Body of pancreas (tissue), 4 donors: Measurements from ENCODE around the gene SYVN1. TPM values are rescaled to one million over a fixed set of nuclear protein-coding genes. Genes with fewer than 3 reads are reported as not detected.
A peak's percentile ranks its signal among the peaks of the same experiment; 100 is the strongest.

Experiments used
- ATAC-seq: fragments of 150-250 bp; one replicate; pipeline ENCODE4 v1.9.1; 2016
- DNase-seq, 4 donors: peaks; one replicate each; pipeline ENCODE4 v3.0.0-alpha.2; 2019
- H3K27ac ChIP-seq, 4 donors: fragments of 200-600 bp; sonication (generic); 1 replicate in 3 of 4; 2 replicates in 1 of 4; pipeline versions ENCODE4 v1.5.1 to v1.6.1; 2016 to 2019; ENCODE audit warnings: mild to moderate bottlenecking in 1 of 4, mixed read lengths in 1 of 4, moderate library complexity in 1 of 4
- H3K27me3 ChIP-seq, 2 donors: fragments of 200-600 bp; sonication (generic); one replicate each; pipeline ENCODE4 v1.6.0; 2016; ENCODE audit warnings: mild to moderate bottlenecking in 1 of 2
- H3K36me3 ChIP-seq, 2 donors: fragments of 200-600 bp; sonication (generic); replicated peaks in 1 of 2; 2 replicates each; pipeline ENCODE4 v1.5.1; 2016; ENCODE audit warnings: low read depth in 2 of 2; ENCODE audit not compliant: insufficient read depth in 1 of 2
- H3K4me1 ChIP-seq: fragments of 200-600 bp; sonication (generic); one replicate; pipeline ENCODE4 v1.6.0; 2016
- H3K4me3 ChIP-seq, 2 donors: fragments of 200-600 bp; sonication (generic); 1 replicate in 1 of 2; 2 replicates in 1 of 2; pipeline ENCODE4 v1.5.1; 2016 to 2019
- H3K9me3 ChIP-seq, 3 donors: fragments of 200-600 bp; sonication (generic); 1 replicate in 2 of 3; 2 replicates in 1 of 3; pipeline ENCODE4 v1.5.1; 2016
- CTCF ChIP-seq, 7 experiments: fragments of 450-650 bp in 4 of 7; fragments of 200-600 bp in 3 of 7; sonication (generic) in 3 of 7; IDR thresholded peaks; one replicate each; pipeline ENCODE4 v1.5.1; 2016 to 2019; ENCODE audit warnings: antibody characterized with exemption in 7 of 7
- POLR2A ChIP-seq, 3 donors: fragments of 450-650 bp; IDR thresholded peaks; one replicate each; pipeline ENCODE4 v1.6.1; 2016; ENCODE audit warnings: antibody characterized with exemption in 3 of 3, mild to moderate bottlenecking in 2 of 3
- WGBS, 2 donors: methylation state at CpG; one replicate each; pipeline ENCODE4 v1.1.5; 2017; 5-methylcytosine and 5-hydroxymethylcytosine counted together
- intact Hi-C: fragments of 100-400 bp; cut with DNase I; formaldehyde crosslinking; loops from one replicate; pipeline ENCODE4 v1.15.1; 2023
- total RNA-seq, 2 donors: library from RNA; depleted of rRNA; stranded (reverse); fragments of >200 nt; gene quantifications; one replicate each; pipeline ENCODE4 v1.1.0, GENCODE V29; 2016

The SYVN1 gene
- total RNA-seq, 2 donors from 2014 or later = 41.0 to 97.2 TPM

- intact Hi-C loops = no loop called here
- ATAC-seq = no peak
- no peak overlapping the region for H3K4me3 ChIP-seq
- WGBS, 2 donors = 91 to 92% methylated on average over 6 to 15 of the region's 15 CpGs
- H3K27me3 ChIP-seq = no peaks in the 10 kb centered on the region
- H3K4me1 ChIP-seq = peaks cover 17% of the 10 kb centered on the region
- TF ChIP-seq CTCF (IDR thresholded peaks at IDR 0.05) (no peak), POLR2A (IDR thresholded peaks at IDR 0.05) (no peak)
- H3K36me3 ChIP-seq = peaks cover 0 to 21% of the 10 kb centered on the region in 2 donors
- H3K9me3 ChIP-seq = no peaks in the 10 kb centered on the region
- no peak for DNase-seq
- no peak overlapping the region for H3K27ac ChIP-seq
Measured at GRCh38 chr11:65087827-65088226, 46.5 kb downstream of the SYVN1 start.

GRCh38 chr11:65087216-65087615 lies 47.1 kb downstream of the SYVN1 start:
- Histone ChIP-seq H3K4me3 (no peak overlapping the region), H3K27me3 (no peaks in the 10 kb centered on the region), H3K27ac (no peak overlapping the region), H3K36me3 (peaks cover 0 to 21% of the 10 kb centered on the region in 2 donors), H3K9me3 (no peaks in the 10 kb centered on the region), H3K4me1 (peaks cover 17% of the 10 kb centered on the region)
- WGBS, 2 donors = 63 to 69% methylated on average over 4 to 11 of the region's 11 CpGs
- intact Hi-C loops = no loop called here
- no peak for DNase-seq
- TF ChIP-seq CTCF (IDR thresholded peaks at IDR 0.05) (no peak), POLR2A (IDR thresholded peaks at IDR 0.05) (no peak)
- no peak for ATAC-seq

- no peaks in the 10 kb centered on the region for H3K9me3 ChIP-seq
- no peaks in the 10 kb centered on the region for H3K27me3 ChIP-seq
- ATAC-seq (no peak), DNase-seq (no peak)
- TF ChIP-seq POLR2A (IDR thresholded peaks at IDR 0.05) = no peak
- TF ChIP-seq CTCF (IDR thresholded peaks at IDR 0.05) = no peak
- WGBS, 2 donors = 82 to 85% methylated on average over 6 to 9 of the region's 9 CpGs
- peaks cover 17% of the 10 kb centered on the region for H3K4me1 ChIP-seq
- H3K36me3 ChIP-seq = peaks cover 0 to 21% of the 10 kb centered on the region in 2 donors
- no peak overlapping the region for H3K4me3 ChIP-seq
- intact Hi-C loops = no loop called here
- H3K27ac ChIP-seq = no peak overlapping the region
Measured at GRCh38 chr11:65086809-65087208, 47.5 kb downstream of the SYVN1 start.

GRCh38 chr11:65085446-65085845 lies 48.9 kb downstream of the SYVN1 start:
- intact Hi-C loops = no loop called here
- H3K27me3 ChIP-seq = no peaks in the 10 kb centered on the region
- H3K36me3 ChIP-seq = peaks cover 0 to 21% of the 10 kb centered on the region in 2 donors
- TF ChIP-seq POLR2A (IDR thresholded peaks at IDR 0.05) = no peak
- no peaks in the 10 kb centered on the region for H3K9me3 ChIP-seq
- WGBS, 2 donors = 77 to 86% methylated on average over 4 of the region's 4 CpGs
- H3K4me1 ChIP-seq = peaks cover 17% of the 10 kb centered on the region
- ATAC-seq (no peak), DNase-seq (no peak)
- no peak overlapping the region for H3K4me3 ChIP-seq
- no peak overlapping the region for H3K27ac ChIP-seq

GRCh38 chr11:65084598-65085375 lies 49.5 kb downstream of the SYVN1 start:
- no peak for ATAC-seq
- 30 to 31% methylated on average over 12 to 23 of the region's 23 CpGs for WGBS, 2 donors
- peak overlapping the region; percentile 73 to 91 (median 90) for H3K27ac ChIP-seq

More at GRCh38 chr11:65084598-65085375, 49.5 kb downstream of the SYVN1 start:
- Histone ChIP-seq H3K27me3 (no peaks in the 10 kb centered on the region), H3K36me3 (peaks cover 0 to 21% of the 10 kb centered on the region in 2 donors), H3K4me3 (peak overlapping the region; percentile 56 to 86), H3K9me3 (no peaks in the 10 kb centered on the region), H3K4me1 (peaks cover 17% of the 10 kb centered on the region)
- no peak for DNase-seq
- TF ChIP-seq POLR2A (IDR thresholded peaks at IDR 0.05) (no peak), CTCF (IDR thresholded peaks at IDR 0.05) (no peak)
- intact Hi-C loops = no loop called here
